ENCODE data around the gene HCK.

The HCK gene

DNA sequence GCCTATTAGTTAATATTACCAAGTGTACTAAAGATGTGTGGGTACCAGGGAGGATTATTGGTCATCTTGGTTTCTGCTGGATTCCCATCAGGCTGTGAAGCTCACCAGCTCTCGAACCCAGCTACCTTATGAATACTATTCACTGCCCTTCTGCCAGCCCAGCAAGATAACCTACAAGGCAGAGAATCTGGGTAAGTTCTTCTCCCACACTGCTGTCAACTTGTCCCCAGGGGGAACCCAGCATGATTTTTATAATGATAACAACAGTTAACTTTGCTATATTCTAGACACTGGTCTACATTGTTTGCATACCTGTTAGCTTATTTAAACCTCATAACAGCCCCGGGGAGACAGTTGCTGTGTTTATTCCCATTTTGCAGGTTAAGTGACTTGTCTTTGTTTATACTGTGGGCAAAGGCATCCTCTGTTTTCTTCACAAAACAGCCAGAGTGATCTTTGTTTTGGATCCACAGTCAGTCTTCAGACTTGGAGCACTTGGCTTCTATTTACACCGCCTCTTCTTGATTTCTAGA, 84.0 kb downstream of the HCK start:
- H3K27ac ChIP-seq (ENCODE audit: extremely low read depth, low read depth, low read length): no peak overlapping the region
- no peaks in the 10 kb centered on the region for H3K4me1 ChIP-seq (ENCODE audit: control insufficient read depth, insufficient read depth, low read length)
- no peak overlapping the region for H3K4me3 ChIP-seq (ENCODE audit: low read depth, low read length)
- peaks cover 6 to 70% of the 10 kb centered on the region in 2 experiments; a peak in 2 of 3 replicates for H3K36me3 ChIP-seq (ENCODE audit: control insufficient read depth in 2 of 2, insufficient read depth in 1 of 2, low read length in 2 of 2)
- ChIA-PET CTCF (no interaction called here), POLR2A (no interaction called here)
- no peak for TF ChIP-seq ZNF561 (tag by site-specific recombination; IDR thresholded peaks at IDR 0.05; ENCODE audit: borderline replicate concordance)
- TF ChIP-seq YY2 (tag by site-specific recombination; IDR thresholded peaks at IDR 0.05): no peak
- TF ChIP-seq ZNF837 (tag by site-specific recombination; IDR thresholded peaks at IDR 0.05): no peak
- TF ChIP-seq ZNF239 (tag by site-specific recombination; IDR thresholded peaks at IDR 0.05): no peak
- no peak for TF ChIP-seq FEZF1 (tag by site-specific recombination; IDR thresholded peaks at IDR 0.05)
- TF ChIP-seq ZNF610 (tag by site-specific recombination; IDR thresholded peaks at IDR 0.05; ENCODE audit: borderline replicate concordance): no peak
- TF ChIP-seq ZNF776 (tag by site-specific recombination; IDR thresholded peaks at IDR 0.05; ENCODE audit: borderline replicate concordance): no peak
- no peak for TF ChIP-seq SCRT1 (tag by site-specific recombination; IDR thresholded peaks at IDR 0.05; ENCODE audit: borderline replicate concordance)
- TF ChIP-seq ZNF621 (tag by site-specific recombination; IDR thresholded peaks at IDR 0.05): no peak
- TF ChIP-seq PRDM4 (tag by site-specific recombination; IDR thresholded peaks at IDR 0.05): no peak
- H3K9me3 ChIP-seq (ENCODE audit: control insufficient read depth, insufficient read depth, low read depth, low read length): no peaks in the 10 kb centered on the region

- CTCF ChIA-PET: no interaction called here
- TF ChIP-seq SETDB1 (IDR thresholded peaks at IDR 0.05; ENCODE audit: insufficient read length, low read length) (no peak), ZNF292 (tag by site-specific recombination; IDR thresholded peaks at IDR 0.05; ENCODE audit: borderline replicate concordance, low read depth) (no peak), WT1 (tag by site-specific recombination; IDR thresholded peaks at IDR 0.05) (no peak), ZNF792 (tag by site-specific recombination; IDR thresholded peaks at IDR 0.05) (no peak), ZNF138 (tag by site-specific recombination; IDR thresholded peaks at IDR 0.05; ENCODE audit: borderline replicate concordance) (no peak), KLF9 (tag by site-specific recombination; IDR thresholded peaks at IDR 0.05; ENCODE audit: low read depth) (no peak), ZBTB8A (tag by site-specific recombination; IDR thresholded peaks at IDR 0.05) (no peak), ZNF645 (tag by site-specific recombination; IDR thresholded peaks at IDR 0.05) (no peak), ZNF530 (tag by site-specific recombination; IDR thresholded peaks at IDR 0.05; ENCODE audit: low read depth) (no peak)
- POLR2A ChIA-PET: no interaction called here
- peaks cover 8 to 88% of the 10 kb centered on the region in 2 experiments; a peak in 2 of 3 replicates for H3K36me3 ChIP-seq (ENCODE audit: control insufficient read depth in 2 of 2, insufficient read depth in 1 of 2, low read length in 2 of 2)
- no peak overlapping the region for H3K4me3 ChIP-seq (ENCODE audit: low read depth, low read length)
- H3K9me3 ChIP-seq (ENCODE audit: control insufficient read depth, insufficient read depth, low read depth, low read length): no peaks in the 10 kb centered on the region
- no peaks in the 10 kb centered on the region for H3K4me1 ChIP-seq (ENCODE audit: control insufficient read depth, insufficient read depth, low read length)
- no peak overlapping the region for H3K27ac ChIP-seq (ENCODE audit: extremely low read depth, low read depth, low read length)
Measured at GRCh38 chr20:32138921-32139320, 86.9 kb downstream of the HCK start.

- Histone ChIP-seq H3K36me3 (ENCODE audit: control insufficient read depth in 2 of 2, insufficient read depth in 1 of 2, low read length in 2 of 2) (peaks cover 15 to 96% of the 10 kb centered on the region in 2 experiments; a peak in 2 of 3 replicates), H3K4me1 (ENCODE audit: control insufficient read depth, insufficient read depth, low read length) (no peaks in the 10 kb centered on the region), H3K9me3 (ENCODE audit: control insufficient read depth, insufficient read depth, low read depth, low read length) (no peaks in the 10 kb centered on the region), H3K4me3 (ENCODE audit: low read depth, low read length) (no peak overlapping the region), H3K27ac (ENCODE audit: extremely low read depth, low read depth, low read length) (no peak overlapping the region)
- ChIA-PET POLR2A (no interaction called here), CTCF (no interaction called here)
- no peak for TF ChIP-seq SALL2 (tag by site-specific recombination; IDR thresholded peaks at IDR 0.05; ENCODE audit: borderline replicate concordance)
- no peak for TF ChIP-seq ZNF707 (tag by site-specific recombination; IDR thresholded peaks at IDR 0.05)
- no peak for TF ChIP-seq ZNF416 (tag by site-specific recombination; IDR thresholded peaks at IDR 0.05)
- TF ChIP-seq ZNF654 (tag by site-specific recombination; IDR thresholded peaks at IDR 0.05; ENCODE audit: low read depth): no peak
- TF ChIP-seq ZNF16 (tag by site-specific recombination; IDR thresholded peaks at IDR 0.05; ENCODE audit: low read depth): no peak
- TF ChIP-seq ZNF148 (tag by site-specific recombination; IDR thresholded peaks at IDR 0.05; ENCODE audit: borderline replicate concordance): no peak
- no peak for TF ChIP-seq ZNF660 (tag by site-specific recombination; IDR thresholded peaks at IDR 0.05)
- TF ChIP-seq ZNF274 (IDR thresholded peaks at IDR 0.05; ENCODE audit: low read length): no peak
- no peak for TF ChIP-seq ZNF274 (tag by site-specific recombination; IDR thresholded peaks at IDR 0.05; ENCODE audit: borderline replicate concordance)
- TF ChIP-seq OSR2 (tag by site-specific recombination; IDR thresholded peaks at IDR 0.05): no peak
Measured at GRCh38 chr20:32139947-32140346, 87.9 kb downstream of the HCK start.

All from HEK293 (cell line).